OCI-LY7 (cell line): ENCODE results near the gene TMEM50B. TPM values are rescaled to one million over a fixed set of nuclear protein-coding genes. Genes with fewer than 3 reads are reported as not detected.

Experiments used
- BruUV-seq: library from RNA; stranded (reverse); fragments of 400-500 nt; replicated peaks from 2 replicates; lab custom pipeline; 2021; lab: Mats Ljungman, UMichigan
- CTCF ChIA-PET: fragments of 300-600 bp; sonication (Branson Sonifier 250); formaldehyde crosslinking; loops from one replicate; lab custom pipeline; 2022; ENCODE audit warnings: antibody characterized with exemption; ENCODE audit not compliant: unreplicated experiment; lab: Charles Lee
- POLR2A ChIA-PET: fragments of 300-600 bp; sonication (Branson Sonifier 250); formaldehyde crosslinking; loops from one replicate; lab custom pipeline; 2022; ENCODE audit warnings: antibody characterized with exemption; lab: Charles Lee
- DNase-seq: peaks from one replicate; pipeline ENCODE4 v3.0.0-alpha.2; 2015; ENCODE audit warnings: low spot score
- H2AFZ ChIP-seq: fragments of 200-600 bp; sonication (generic), shearing (Covaris generic); 2 replicates; pipeline ENCODE4 v1.6.1; 2014; ENCODE audit warnings: mild to moderate bottlenecking, antibody characterized with exemption, low read length, moderate library complexity
- H3K27ac ChIP-seq: fragments of 200-600 bp; sonication (generic); 2 replicates; pipeline ENCODE4 v1.5.1; 2014; ENCODE audit warnings: mixed run types, low read depth, mild to moderate bottlenecking, moderate library complexity, low read length, inconsistent platforms; ENCODE audit not compliant: poor library complexity, severe bottlenecking
- H3K36me3 ChIP-seq: fragments of 200-600 bp; sonication (generic); 2 replicates; pipeline ENCODE4 v1.6.1; 2014; ENCODE audit warnings: mild to moderate bottlenecking, antibody characterized with exemption, low read length, moderate library complexity, mixed read lengths; ENCODE audit not compliant: insufficient read depth
- H3K4me1 ChIP-seq: fragments of 200-600 bp; sonication (generic); 2 replicates; pipeline ENCODE4 v1.5.1; 2014; ENCODE audit warnings: mild to moderate bottlenecking, low read length; ENCODE audit not compliant: insufficient read depth, poor library complexity, severe bottlenecking
- H3K4me2 ChIP-seq: fragments of 200-600 bp; sonication (generic); 2 replicates; pipeline ENCODE4 v1.6.1; 2014; ENCODE audit warnings: mild to moderate bottlenecking, low read length
- H3K4me3 ChIP-seq: fragments of 200-600 bp; sonication (generic); 2 replicates; pipeline ENCODE4 v1.5.1; 2014; ENCODE audit warnings: mild to moderate bottlenecking, low read depth, low read length; ENCODE audit not compliant: poor library complexity, severe bottlenecking
- H3K79me2 ChIP-seq: fragments of 200-600 bp; sonication (generic); 2 replicates; pipeline ENCODE4 v1.6.1; 2016; ENCODE audit warnings: low read depth, mild to moderate bottlenecking, low read length, moderate library complexity, mixed read lengths; ENCODE audit not compliant: insufficient read depth
- H3K9me2 ChIP-seq: fragments of 200-600 bp; sonication (generic); 2 replicates; pipeline ENCODE4 v1.6.1; 2016; ENCODE audit warnings: mild to moderate bottlenecking, low read length, mixed read lengths; ENCODE audit not compliant: insufficient read depth
- H3K9me3 ChIP-seq: fragments of 200-600 bp; sonication (generic); 2 replicates; pipeline ENCODE4 v1.6.1; 2014; ENCODE audit warnings: mild to moderate bottlenecking, mixed run types, low read length, mixed read lengths
- H4K20me1 ChIP-seq: fragments of 200-600 bp; sonication (generic); 2 replicates; pipeline ENCODE4 v1.6.1; 2014; ENCODE audit warnings: mild to moderate bottlenecking, antibody characterized with exemption, low read length, moderate library complexity, mixed read lengths; ENCODE audit not compliant: insufficient read depth
- CTCF ChIP-seq: fragments of 200-600 bp; sonication (generic); conservative IDR thresholded peaks from 2 replicates; pipeline ENCODE4 v1.5.1; 2014; ENCODE audit warnings: mild to moderate bottlenecking, antibody characterized with exemption, low read length, moderate library complexity, mixed read lengths
- EZH2phosphoT487 ChIP-seq: fragments of 200-600 bp; sonication (generic); IDR thresholded peaks from 2 replicates; pipeline ENCODE4 v1.6.1; 2018; ENCODE audit warnings: low read depth, borderline replicate concordance, mild to moderate bottlenecking, mixed run types, antibody characterized with exemption, low read length, moderate library complexity, mixed read lengths
- intact Hi-C: fragments of 100-400 bp; cut with micrococcal nuclease; formaldehyde crosslinking; loops from one replicate; pipeline ENCODE4 v1.10.0; 2022; ENCODE audit not compliant: unreplicated experiment
- total RNA-seq, 2 experiments: library from RNA; depleted of rRNA in 1 of 2; stranded (reverse); fragments of >200 nt in 1 of 2; shearing (Covaris generic) in 1 of 2; gene quantifications; 2 replicates each; pipeline ENCODE4 v1.2.3, GENCODE V29; 2014 to 2022

The TMEM50B gene
- total RNA-seq, 2 experiments from 2014 or later = 24.4 to 30.3 TPM

- H3K4me2 ChIP-seq = no peak overlapping the region
- H3K9me2 ChIP-seq = no peaks in the 10 kb centered on the region
- BruUV-seq = no TSS peak
- no peak overlapping the region for H3K27ac ChIP-seq
- no peaks in the 10 kb centered on the region for H3K9me3 ChIP-seq
- CTCF ChIA-PET = no interaction called here
- intact Hi-C loops = no loop called here
- H2AFZ ChIP-seq = no peak overlapping the region
- no peaks in the 10 kb centered on the region for H3K79me2 ChIP-seq
- H3K36me3 ChIP-seq = peaks cover 94% of the 10 kb centered on the region
- H4K20me1 ChIP-seq = no peaks in the 10 kb centered on the region
- POLR2A ChIA-PET = interaction anchor here (1.0 kb wide), 1 partner anchor 13 kb away, joined by 3 read pairs; no protein-coding TSS in a partner anchor
- H3K4me1 ChIP-seq = no peaks in the 10 kb centered on the region
- TF ChIP-seq EZH2phosphoT487 (no peak), CTCF (no peak)
- DNase-seq = no peak
- H3K4me3 ChIP-seq = no peak overlapping the region
These were observed 42.7 kb upstream of the TMEM50B start for GRCh38 chr21:33522297-33522952.

- TF ChIP-seq CTCF = no peak
- TF ChIP-seq EZH2phosphoT487 = no peak
- BruUV-seq = no TSS peak
- Histone ChIP-seq H3K4me1 (no peaks in the 10 kb centered on the region), H3K4me2 (no peak overlapping the region), H2AFZ (no peak overlapping the region), H3K79me2 (no peaks in the 10 kb centered on the region), H3K4me3 (no peak overlapping the region), H3K9me3 (no peaks in the 10 kb centered on the region), H4K20me1 (no peaks in the 10 kb centered on the region), H3K36me3 (peaks cover 98% of the 10 kb centered on the region), H3K27ac (no peak overlapping the region), H3K9me2 (no peaks in the 10 kb centered on the region)
- no peak for DNase-seq
- ChIA-PET POLR2A (interaction anchor here (0.7 to 1.5 kb wide), 4 partner anchors 10 to 567 kb away, joined by 4 to 8 read pairs (median 5); no protein-coding TSS in a partner anchor), CTCF (no interaction called here)
- intact Hi-C loops = no loop called here
These were observed 39.1 kb upstream of the TMEM50B start for GRCh38 chr21:33518899-33519298.

- Histone ChIP-seq H2AFZ (no peak overlapping the region), H3K9me2 (no peaks in the 10 kb centered on the region), H3K36me3 (peaks cover 100% of the 10 kb centered on the region), H3K4me3 (no peak overlapping the region), H3K79me2 (no peaks in the 10 kb centered on the region), H4K20me1 (no peaks in the 10 kb centered on the region), H3K4me2 (no peak overlapping the region), H3K27ac (no peak overlapping the region), H3K9me3 (no peaks in the 10 kb centered on the region), H3K4me1 (no peaks in the 10 kb centered on the region)
- no TSS peak for BruUV-seq
- TF ChIP-seq CTCF (no peak), EZH2phosphoT487 (no peak)
- intact Hi-C loops = loop anchor here (2.0 kb wide), 1 partner anchor 15 kb away; no protein-coding TSS in a partner anchor
- no peak for DNase-seq
- POLR2A ChIA-PET = interaction anchor here (0.8 to 1.7 kb wide), 5 partner anchors 8 to 32 kb away, joined by 3 to 6 read pairs (median 3); partner anchors contain the start of gene DNAJC28
- CTCF ChIA-PET = interaction anchor here (0.6 to 0.9 kb wide), 2 partner anchors 34 to 168 kb away, joined by 3 read pairs; no protein-coding TSS in a partner anchor
These were observed 34.5 kb upstream of the TMEM50B start for GRCh38 chr21:33514229-33514628.
